Endometrial microvascular endothelial cells (primary cell): ENCODE measurements around the gene SYCP3. TPM values are rescaled to one million over a fixed set of nuclear protein-coding genes. Genes with fewer than 3 reads are reported as not detected.

ENCODE experiments used
- in situ Hi-C: cut with HindIII; loops from 2 replicates; pipeline ENCODE4 v1.10.0; 2017; ENCODE audit warnings: low sequenced_read_pairs, low pct_unique_long_range_greater_than_20kb; ENCODE audit errors: inconsistent ontology term
- total RNA-seq: library from RNA; depleted of rRNA; stranded (reverse); fragments of >200 nt; gene quantifications from one replicate; pipeline ENCODE4 v1.2.3, GENCODE V29; 2015; ENCODE audit errors: inconsistent ontology term

The SYCP3 gene
- total RNA-seq, 1 donor from 2014 or later, result not detected

DNA sequence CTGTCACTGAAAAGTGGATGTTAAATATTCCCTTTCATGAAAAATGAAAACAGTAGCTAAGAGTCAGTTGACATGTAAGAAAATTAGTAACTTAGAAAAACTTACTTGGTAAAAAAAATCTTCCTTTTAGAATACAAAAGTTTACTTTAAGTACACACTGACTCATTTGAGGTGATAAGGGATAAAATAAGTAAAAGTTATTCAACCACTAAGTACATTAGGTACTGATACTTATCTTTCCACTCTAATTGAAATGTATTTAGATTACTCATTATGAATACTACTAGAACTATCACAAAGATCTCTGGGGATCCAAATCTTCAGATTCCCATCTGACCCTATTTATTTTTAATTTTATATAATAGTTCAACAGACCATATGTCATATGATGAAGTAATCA, 12.2 kb downstream of the SYCP3 start:
- in situ Hi-C loops, result no loop called here

DNA sequence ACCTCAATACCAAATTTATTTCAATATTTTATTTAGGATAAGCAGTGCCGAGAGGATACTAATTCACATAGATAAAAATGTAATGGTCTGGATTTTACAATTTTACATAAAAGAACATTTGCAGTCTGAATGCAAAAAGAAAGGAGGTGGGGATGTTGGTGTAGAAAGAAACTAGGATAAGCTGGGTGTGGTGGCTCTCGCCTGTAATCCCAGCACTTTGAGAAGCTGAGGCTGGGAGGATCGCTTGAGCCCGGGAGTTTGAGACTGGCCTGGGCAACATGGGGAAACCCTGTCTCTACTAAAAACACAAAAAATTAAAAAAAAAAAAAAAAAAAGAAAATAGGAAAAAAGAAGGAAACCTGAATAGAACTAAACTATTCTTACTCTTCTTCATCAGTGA, 16.9 kb downstream of the SYCP3 start:
- in situ Hi-C loops, result no loop called here

DNA sequence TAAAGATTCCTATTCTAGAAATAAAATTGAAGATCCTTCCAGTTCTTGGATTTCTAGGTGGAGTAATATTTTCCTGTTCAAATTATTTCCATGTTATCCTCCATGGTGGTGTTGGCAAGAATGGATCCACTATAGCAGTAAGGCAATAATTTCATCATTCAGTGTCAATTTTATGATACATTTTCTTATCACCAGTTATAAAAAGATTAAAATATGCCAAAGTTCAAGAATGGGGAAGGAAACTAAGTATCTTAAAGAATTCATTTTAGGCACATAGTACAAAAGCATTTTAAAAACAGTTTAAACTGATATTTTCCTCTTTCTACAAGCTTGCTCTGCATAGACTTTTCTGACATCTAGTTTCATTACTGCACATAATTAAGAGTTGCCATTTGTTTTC, 19.1 kb downstream of the SYCP3 start:
- in situ Hi-C loops, result no loop called here

DNA sequence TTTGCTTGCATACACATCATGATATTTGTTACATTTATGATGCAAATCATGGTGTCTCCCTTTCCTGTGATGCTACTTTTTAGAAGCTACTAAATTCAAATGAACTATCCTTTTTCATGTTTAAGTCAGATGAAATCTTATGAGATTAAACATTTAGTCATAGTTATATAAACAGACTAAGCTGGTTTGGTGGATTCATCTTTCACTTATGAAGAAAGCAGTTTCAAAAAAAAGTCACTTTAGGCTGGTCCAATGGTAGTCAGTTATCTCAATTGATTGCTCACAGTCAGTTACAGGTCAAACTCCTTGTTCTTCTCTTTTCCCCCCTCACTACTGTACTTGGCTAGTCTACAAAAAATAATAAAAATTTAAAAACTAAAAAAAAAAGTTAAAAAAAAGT, 19.7 kb downstream of the SYCP3 start:
- in situ Hi-C loops, result no loop called here

DNA sequence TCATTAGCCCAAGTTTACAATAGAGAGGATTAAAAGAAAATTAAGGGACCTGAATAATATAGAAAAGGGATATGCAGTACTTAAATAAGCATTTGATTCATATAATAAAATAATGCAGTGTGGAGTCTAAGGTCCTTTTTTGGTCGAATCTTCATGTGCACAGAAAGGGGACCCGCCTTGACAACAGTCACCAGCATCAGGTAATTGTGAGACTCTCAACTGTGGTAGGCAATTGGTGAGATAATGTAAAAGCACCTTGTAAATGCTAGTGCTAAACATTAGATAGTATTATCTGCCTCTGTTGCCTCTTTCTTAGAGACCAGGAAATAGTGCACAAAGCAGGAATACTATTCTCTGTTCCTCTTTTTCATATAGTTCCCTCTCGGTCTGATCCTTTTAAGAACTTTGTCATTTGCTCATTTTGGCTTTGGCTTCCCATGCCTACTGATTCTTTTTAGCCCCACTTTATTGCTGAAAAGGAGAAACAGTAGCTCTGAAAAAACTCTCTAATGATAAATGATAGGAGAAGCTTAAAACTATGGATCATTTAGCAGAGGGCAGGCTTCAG, 24.3 kb downstream of the SYCP3 start:
- in situ Hi-C loops, result no loop called here

DNA sequence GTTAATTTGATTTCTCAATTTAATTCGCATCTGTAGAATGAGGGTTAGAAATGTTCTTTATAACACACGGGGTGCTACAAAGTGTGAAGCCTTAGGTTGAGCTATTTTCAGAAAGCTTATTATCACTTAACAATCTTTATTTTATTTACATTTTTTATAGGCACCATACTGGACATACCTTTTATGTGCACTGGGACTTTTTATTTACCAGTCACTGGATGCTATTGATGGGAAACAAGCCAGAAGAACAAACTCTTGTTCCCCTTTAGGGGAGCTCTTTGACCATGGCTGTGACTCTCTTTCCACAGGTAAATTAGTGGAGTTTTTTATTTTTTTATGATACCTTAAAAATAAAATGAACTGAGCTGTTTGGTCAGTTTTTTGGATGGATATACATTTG, 25.3 kb downstream of the SYCP3 start:
- in situ Hi-C loops, result no loop called here

DNA sequence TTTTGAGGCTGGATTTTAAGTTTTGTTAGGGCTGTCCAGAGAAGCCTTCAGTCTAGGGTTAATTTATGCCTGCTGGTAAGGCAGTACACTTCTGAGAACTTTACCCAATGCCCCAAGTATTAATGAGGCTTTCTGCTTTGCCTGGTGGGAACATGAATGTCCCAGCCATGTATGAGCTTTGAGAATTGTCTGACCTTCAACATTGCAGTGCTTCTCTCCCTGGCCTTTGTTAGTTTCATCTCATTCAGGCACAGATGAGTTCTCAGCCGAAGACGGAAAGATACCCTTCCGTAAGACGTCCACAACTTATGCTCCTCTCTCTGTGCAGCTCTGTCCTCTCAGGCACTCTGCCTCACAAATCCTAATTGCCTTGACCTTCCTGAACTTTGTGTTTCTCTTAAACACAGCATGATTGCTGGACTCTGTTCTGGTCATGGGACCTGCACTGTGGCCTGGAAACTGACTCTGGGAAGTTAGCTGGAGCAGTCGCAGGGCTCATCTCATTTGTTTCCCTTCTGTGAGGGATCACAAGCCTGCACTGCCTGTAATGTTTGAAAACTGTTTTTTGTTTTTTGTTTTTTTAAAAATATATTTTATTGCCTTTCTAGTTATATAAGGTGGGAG, 26.1 kb downstream of the SYCP3 start:
- in situ Hi-C loops, result no loop called here

DNA sequence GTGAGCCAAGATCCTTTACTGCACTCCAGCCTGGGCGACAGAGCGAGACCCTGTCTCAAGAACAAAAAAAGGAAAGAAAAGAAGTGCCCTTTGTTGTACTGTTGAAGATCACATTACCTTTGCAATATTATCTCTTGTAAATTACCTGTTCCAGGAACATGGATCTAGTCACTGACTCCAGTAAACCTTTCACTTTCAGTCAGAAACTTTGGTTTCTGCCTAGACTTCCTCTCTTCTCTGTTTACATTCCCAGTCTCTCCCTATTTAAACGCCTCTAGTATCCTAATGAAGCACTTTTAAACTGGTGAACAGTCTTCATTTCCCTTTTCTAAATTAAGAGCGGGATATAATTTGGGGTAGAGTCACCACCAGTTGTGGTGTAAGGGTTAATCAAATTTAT, 29.0 kb downstream of the SYCP3 start:
- in situ Hi-C loops, result no loop called here

DNA sequence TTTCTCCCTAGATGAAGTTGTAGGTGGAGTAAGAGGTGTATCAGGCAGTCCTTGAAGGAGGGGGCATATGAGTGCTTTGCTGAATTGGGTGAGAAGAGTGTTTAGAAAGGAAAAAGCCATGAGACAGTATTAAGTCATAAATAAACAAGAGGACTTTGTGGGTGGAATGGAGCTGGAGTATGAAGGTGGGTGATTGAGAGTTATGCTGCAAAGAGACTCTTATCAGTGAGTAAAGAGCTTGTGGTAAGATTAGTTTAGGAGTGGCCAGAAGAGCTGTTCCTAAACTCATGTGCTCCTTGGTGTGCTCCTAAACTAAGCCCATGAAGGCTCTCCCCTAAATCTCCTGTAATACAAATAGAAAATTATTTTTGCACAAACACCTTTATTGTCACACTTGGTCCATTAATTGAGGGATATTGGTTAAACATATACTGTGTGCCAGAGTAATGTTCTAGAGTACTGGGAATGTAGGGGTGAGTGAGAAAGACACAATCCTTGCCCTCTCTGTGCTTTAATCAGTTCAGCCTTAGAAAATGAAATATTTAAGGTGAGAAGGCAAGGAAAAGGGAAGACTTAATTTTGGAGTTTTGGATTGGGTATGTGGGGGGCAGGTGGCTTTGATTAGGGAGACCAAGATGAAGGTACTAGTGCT, 32.0 kb downstream of the SYCP3 start:
- in situ Hi-C loops, result no loop called here

DNA sequence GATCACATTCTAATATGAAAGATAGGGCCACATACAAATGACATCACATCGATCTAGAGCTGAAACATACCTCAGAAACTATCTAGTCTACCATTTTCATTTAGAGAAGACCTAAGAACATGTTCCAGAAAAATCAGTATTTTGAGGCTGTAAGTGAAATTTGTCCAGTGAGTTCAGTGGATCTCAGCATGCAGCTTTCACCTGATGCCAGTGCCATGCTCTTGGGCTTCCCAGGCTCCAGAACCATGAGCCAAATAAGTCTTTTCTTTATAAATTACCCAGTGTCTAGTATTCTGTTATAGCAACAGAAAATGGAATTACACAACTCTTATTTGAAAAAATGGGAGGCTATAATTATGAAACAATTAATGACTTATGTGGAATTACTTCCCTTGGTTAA, 32.9 kb downstream of the SYCP3 start:
- in situ Hi-C loops, result no loop called here

DNA sequence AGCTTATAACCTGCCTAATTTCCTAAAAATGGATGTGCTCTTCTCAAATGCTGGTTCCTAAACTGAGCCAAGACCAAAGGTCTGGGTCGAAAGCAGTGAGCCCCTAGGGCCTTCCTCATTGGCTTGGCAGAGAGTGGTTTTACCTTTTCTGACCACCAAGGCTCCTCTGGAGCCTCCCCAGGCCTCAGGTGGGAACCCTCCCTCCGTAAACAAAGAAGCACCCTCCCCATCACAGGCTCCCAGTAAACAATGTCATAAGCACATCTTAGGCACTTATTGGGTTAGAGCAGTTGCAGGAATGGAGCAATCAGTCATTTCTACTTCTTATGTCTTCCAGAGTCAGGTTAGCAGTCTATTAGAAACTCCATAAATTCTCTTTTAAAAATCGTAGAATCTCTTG, 35.8 kb downstream of the SYCP3 start:
- in situ Hi-C loops, result no loop called here

DNA sequence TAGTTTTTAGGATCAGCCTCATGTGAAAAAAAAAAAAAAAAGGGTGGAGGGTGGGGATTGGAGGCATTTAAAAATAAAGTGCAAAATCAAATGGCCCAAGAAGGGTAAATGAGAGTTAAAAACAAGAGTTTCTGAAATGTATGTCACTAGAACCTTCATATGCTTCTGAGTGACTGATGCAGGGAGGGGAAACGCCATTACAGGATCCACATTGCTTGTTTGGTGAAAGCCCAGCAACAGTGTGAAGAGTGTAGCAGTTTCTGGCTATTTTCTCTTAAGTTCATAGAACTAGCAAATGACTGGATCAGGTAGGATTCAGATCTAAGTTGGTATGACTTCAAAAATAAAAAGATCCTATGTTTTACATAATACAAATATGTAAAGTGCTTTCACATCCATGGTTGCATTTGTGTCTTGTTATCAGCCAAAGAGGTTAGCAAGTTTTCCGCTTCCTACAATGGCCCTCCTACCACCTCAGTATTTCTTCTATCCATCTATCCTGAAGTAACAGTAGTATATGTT, 38.9 kb downstream of the SYCP3 start:
- in situ Hi-C loops, result no loop called here

DNA sequence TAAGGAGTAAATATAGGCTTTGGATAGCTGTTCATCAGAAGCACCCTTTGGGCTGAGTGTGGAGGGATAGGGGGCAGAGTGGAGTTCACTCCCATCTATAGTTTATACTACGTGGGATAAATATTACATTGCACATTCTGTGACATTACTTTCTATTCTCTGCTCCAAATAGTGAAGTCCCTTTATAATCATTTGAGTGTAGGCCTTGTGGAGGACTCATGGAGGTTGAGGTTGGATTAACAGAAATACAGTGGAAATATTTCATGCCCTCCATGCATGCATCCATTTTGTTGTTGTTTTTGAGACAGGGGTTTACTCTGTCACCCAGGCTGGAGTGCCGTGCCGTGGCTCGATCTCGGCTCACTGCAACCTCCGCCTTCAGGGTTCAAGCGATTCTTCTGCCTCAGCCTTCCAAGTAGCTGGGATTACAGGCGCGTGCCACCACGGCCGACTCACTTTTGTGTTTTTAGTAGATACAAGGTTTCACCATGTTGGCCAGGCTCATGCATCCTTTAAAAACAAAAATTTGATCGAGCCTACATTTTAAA, 40.4 kb downstream of the SYCP3 start:
- in situ Hi-C loops, result no loop called here

DNA sequence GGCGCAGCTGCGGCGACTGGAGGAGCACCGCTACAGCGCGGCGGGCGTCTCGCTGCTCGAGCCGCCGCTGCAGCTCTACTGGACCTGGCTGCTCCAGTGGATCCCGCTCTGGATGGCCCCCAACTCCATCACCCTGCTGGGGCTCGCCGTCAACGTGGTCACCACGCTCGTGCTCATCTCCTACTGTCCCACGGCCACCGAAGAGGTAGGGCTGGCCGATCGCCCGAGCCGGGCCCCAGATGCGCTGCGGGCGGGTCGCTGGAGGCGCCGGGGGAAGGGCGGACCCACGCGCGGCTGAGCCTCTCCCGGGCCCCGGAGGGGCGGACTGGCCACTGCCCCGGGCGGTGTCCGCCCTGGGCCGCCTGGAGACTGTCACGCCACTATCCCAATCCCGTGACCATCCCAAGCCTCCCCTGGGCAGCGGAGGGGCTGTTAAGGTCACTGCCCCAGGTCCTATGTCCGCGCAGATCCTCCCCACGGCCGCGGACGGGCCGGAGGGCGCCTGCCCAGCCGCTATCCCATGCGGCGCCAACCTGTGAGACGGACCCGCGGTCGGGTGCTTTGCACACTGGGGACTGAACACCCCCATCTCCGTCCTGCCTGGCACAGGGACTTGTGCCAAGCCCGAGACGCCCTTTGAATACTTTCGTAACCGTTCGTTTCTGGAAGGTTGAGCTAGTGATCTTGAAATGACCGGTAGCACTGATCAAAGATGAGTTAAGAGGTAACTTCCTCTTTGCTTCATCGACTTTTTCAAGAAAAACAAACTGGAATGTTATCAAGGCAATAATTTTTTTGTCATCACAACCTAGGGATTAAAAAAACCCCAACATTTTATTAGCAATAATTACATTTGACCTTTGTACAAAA, 41.1 kb downstream of the SYCP3 start:
- in situ Hi-C loops, result no loop called here

DNA sequence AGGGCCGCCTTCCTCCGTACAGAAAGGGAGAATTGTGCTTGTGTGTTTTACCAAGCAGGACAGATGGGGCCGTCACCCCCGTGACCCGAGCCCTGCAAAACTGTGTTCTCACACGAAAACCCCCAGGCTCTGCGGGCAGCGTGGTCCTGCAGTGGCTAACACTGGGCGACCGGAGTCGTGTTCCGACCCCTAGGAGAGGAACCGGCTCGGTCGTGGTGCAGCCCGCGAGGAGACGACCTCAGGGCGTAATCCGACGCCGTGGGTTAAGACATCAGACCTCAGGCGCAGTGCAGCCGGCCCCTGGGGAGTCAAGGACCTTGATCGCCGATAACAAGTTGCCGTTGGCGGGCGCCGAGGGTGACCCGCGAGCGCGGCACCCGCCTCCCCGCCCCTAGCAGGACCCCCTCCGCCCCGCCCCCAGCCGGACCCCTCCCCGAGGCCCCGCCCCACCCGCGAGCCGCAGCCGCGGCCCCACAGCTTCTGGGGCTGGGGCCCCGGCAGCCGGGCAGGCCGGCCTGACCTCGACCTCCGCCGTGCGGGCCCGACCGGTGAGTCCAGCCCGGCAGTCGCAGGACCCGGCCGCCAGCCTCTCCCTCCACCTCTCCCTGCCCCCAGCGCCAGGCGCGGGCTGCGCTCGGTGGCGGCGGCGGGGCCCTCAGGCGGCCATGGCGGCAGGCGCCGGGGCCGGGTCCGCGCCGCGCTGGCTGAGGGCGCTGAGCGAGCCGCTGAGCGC, 41.9 kb downstream of the SYCP3 start, which contains the start of gene CHPT1:
TSS of gene CHPT1 (plus strand) at position 444 of the 733 bp plus-strand sequence. CDS start at position 666, 222 bp downstream.
- in situ Hi-C loops, result no loop called here

DNA sequence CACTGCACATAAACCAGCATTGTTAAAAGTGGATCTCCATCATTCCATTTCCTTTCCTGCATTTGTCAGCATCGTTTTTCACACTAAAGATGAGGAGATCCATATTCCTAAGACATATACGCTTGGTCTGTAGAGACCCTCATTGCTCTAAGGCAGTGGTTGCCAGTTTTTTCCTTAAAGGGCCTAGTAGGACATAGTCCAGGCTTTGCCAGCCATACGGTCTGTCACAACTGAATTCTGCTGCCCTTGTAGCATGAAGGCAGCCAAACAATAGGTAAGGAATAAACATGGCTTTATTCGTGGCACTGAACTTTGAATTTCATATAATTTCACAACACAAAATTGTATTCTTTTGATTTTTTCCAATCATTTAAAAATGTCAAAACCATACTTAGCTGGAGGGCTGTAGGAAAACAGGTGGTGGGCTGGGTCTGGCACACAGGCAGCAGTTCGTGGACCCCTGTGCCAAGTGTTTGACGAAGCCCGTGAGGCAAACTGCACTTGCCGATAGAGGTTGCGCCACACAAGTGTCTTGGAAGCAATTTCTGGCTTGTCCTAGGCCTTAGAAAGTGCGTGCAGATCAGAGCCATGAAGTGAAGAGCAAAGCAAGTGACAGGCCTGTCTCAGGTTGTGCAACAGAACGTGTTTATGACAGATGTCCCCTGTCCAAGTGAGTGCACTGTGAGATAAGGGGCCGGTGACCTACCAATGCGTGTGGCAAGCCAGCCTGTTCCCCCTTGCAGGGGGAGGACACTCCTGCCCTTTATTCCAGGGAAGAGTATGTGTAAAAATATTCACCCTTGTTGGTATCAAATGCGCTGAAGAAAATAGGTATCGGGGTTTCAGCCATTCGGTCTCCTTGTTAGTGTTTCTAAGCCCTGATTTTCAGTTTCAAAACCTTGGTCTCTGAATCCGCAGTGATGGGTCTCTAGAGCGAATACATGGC, 42.7 kb downstream of the SYCP3 start:
- in situ Hi-C loops, result no loop called here

DNA sequence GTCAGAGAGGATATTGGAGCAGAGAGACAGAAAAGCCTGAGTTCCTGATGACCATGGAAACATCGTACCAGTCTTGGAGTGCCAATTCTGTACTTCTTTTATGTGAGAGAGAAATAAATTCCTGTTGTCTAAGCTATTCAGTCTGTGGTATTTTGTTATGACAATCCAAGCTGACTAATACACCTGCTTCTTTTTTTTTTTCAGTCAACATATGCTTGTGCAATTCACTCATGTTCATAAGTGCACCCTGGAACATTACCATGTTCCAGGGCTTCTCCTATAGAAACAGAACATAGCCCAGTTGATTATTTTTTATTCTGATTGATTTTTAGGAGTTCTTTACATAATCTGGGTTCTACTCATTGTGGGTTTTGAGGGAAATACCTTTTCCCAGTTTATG, 43.6 kb downstream of the SYCP3 start:
- in situ Hi-C loops, result no loop called here
